SU-DHL-6 (cell line): ENCODE measurements around the gene GALR3.

Experiments used
- H2AFZ ChIP-seq: fragments of 200-600 bp; sonication (generic); 2 replicates; pipeline ENCODE4 v1.6.1; 2014; ENCODE audit warnings: low read depth, mild to moderate bottlenecking, moderate library complexity, mixed read lengths, antibody characterized with exemption, low read length; ENCODE audit not compliant: severe bottlenecking
- H3F3A ChIP-seq: fragments of 200-600 bp; shearing (Covaris generic); 2 replicates; pipeline ENCODE4 v1.6.0; 2016; ENCODE audit warnings: antibody characterized with exemption, mild to moderate bottlenecking; ENCODE audit not compliant: insufficient read depth
- H3K27ac ChIP-seq: fragments of 200-600 bp; sonication (generic); 2 replicates; pipeline ENCODE4 v1.5.1; 2016; ENCODE audit warnings: low read depth, mild to moderate bottlenecking, low read length, moderate library complexity, mixed read lengths
- H3K27me3 ChIP-seq: fragments of 200-600 bp; sonication (generic), shearing (Covaris generic); 2 replicates; pipeline ENCODE4 v1.6.0; 2014; ENCODE audit warnings: mild to moderate bottlenecking, low read length
- H3K36me3 ChIP-seq: fragments of 200-600 bp; sonication (generic); 2 replicates; pipeline ENCODE4 v1.6.1; 2014; ENCODE audit warnings: mild to moderate bottlenecking, low read length, mixed read lengths
- H3K4me2 ChIP-seq: fragments of 300-600, 200-600 bp; shearing (Covaris generic), sonication (generic); 2 replicates; pipeline ENCODE4 v1.6.0; 2014; ENCODE audit warnings: low read length, low read depth, mild to moderate bottlenecking; ENCODE audit not compliant: poor library complexity, severe bottlenecking
- H3K4me3 ChIP-seq: fragments of 200-600 bp; sonication (generic); 2 replicates; pipeline ENCODE4 v1.5.1; 2014; ENCODE audit warnings: antibody characterized with exemption, low read length, mild to moderate bottlenecking, mixed read lengths; ENCODE audit not compliant: insufficient read depth, poor library complexity, severe bottlenecking
- H3K79me2 ChIP-seq: fragments of 200-600 bp; sonication (generic); 2 replicates; pipeline ENCODE4 v1.6.1; 2014; ENCODE audit warnings: mild to moderate bottlenecking, low read length, moderate library complexity; ENCODE audit not compliant: insufficient read depth
- H3K9ac ChIP-seq: fragments of 200-600 bp; sonication (generic); 2 replicates; pipeline ENCODE4 v1.7.0; 2014; ENCODE audit warnings: mild to moderate bottlenecking, low read length
- H3K9me2 ChIP-seq: fragments of 200-600 bp; sonication (generic); replicated peaks from 2 replicates; pipeline ENCODE4 v1.6.1; 2014; ENCODE audit warnings: low read length; ENCODE audit not compliant: insufficient read depth
- H3K9me3 ChIP-seq: fragments of 200-600 bp; sonication (generic); 2 replicates; pipeline ENCODE4 v1.6.1; 2014; ENCODE audit warnings: low read length, mixed read lengths; ENCODE audit not compliant: insufficient read depth
- H4K20me1 ChIP-seq: fragments of 200-600 bp; sonication (generic); 2 replicates; pipeline ENCODE4 v1.6.1; 2014; ENCODE audit warnings: low read depth, mild to moderate bottlenecking, antibody characterized with exemption, low read length, moderate library complexity, mixed read lengths
- CTCF ChIP-seq: fragments of 200-600 bp; sonication (generic); IDR thresholded peaks from one replicate; pipeline ENCODE4 v1.5.1; 2017; ENCODE audit warnings: antibody characterized with exemption, mild to moderate bottlenecking, low read length, moderate library complexity; ENCODE audit not compliant: insufficient read depth, poor library complexity, severe bottlenecking
- EZH2phosphoT487 ChIP-seq: fragments of 200-600 bp; sonication (generic), shearing (Covaris generic); conservative IDR thresholded peaks from 2 replicates; pipeline ENCODE4 v1.6.1; 2018; ENCODE audit warnings: mild to moderate bottlenecking, antibody characterized with exemption, low read length, moderate library complexity, mixed read lengths

Gene GALR3

GRCh38 chr22:37781434-37782059, 41.6 kb upstream of the GALR3 start:
- Histone ChIP-seq H2AFZ (no peak overlapping the region), H3K9ac (no peak overlapping the region), H3F3A (no peaks in the 10 kb centered on the region), H3K79me2 (no peaks in the 10 kb centered on the region), H4K20me1 (no peaks in the 10 kb centered on the region), H3K9me3 (no peaks in the 10 kb centered on the region), H3K36me3 (no peaks in the 10 kb centered on the region), H3K4me2 (no peak overlapping the region), H3K4me3 (no peak overlapping the region), H3K27me3 (no peaks in the 10 kb centered on the region), H3K27ac (no peak overlapping the region), H3K9me2 (no peaks in the 10 kb centered on the region)
- TF ChIP-seq CTCF (no peak), EZH2phosphoT487 (no peak)

- Histone ChIP-seq H3K79me2 (no peaks in the 10 kb centered on the region), H3K9me3 (no peaks in the 10 kb centered on the region), H4K20me1 (no peaks in the 10 kb centered on the region), H3K4me2 (no peak overlapping the region), H3K27me3 (no peaks in the 10 kb centered on the region), H3K27ac (no peak overlapping the region), H3F3A (no peaks in the 10 kb centered on the region), H3K36me3 (no peaks in the 10 kb centered on the region), H3K4me3 (no peak overlapping the region), H3K9ac (no peak overlapping the region), H2AFZ (no peak overlapping the region), H3K9me2 (no peaks in the 10 kb centered on the region)
- TF ChIP-seq EZH2phosphoT487: no peak
- no peak for TF ChIP-seq CTCF
These were observed 40.6 kb upstream of the GALR3 start for GRCh38 chr22:37782340-37783168.

GRCh38 chr22:37784829-37785495, 38.2 kb upstream of the GALR3 start:
- no peaks in the 10 kb centered on the region for H3K79me2 ChIP-seq
- H3K36me3 ChIP-seq: no peaks in the 10 kb centered on the region
- H3K4me2 ChIP-seq: no peak overlapping the region
- H3K27ac ChIP-seq: no peak overlapping the region
- no peak overlapping the region for H2AFZ ChIP-seq
- H3K4me3 ChIP-seq: no peak overlapping the region
- H3K9me2 ChIP-seq: no peaks in the 10 kb centered on the region
- no peaks in the 10 kb centered on the region for H4K20me1 ChIP-seq
- H3F3A ChIP-seq: no peaks in the 10 kb centered on the region
- H3K9me3 ChIP-seq: no peaks in the 10 kb centered on the region
- no peaks in the 10 kb centered on the region for H3K27me3 ChIP-seq
- H3K9ac ChIP-seq: no peak overlapping the region
- TF ChIP-seq EZH2phosphoT487 (no peak), CTCF (no peak)
